Measurements from ENCODE around the gene PKN1.
"Not testable (repeated sequence)": the region's sequence is repeated elsewhere in the genome, so short reads cannot be mapped to it uniquely, and the experiment has no call there.

DNA sequence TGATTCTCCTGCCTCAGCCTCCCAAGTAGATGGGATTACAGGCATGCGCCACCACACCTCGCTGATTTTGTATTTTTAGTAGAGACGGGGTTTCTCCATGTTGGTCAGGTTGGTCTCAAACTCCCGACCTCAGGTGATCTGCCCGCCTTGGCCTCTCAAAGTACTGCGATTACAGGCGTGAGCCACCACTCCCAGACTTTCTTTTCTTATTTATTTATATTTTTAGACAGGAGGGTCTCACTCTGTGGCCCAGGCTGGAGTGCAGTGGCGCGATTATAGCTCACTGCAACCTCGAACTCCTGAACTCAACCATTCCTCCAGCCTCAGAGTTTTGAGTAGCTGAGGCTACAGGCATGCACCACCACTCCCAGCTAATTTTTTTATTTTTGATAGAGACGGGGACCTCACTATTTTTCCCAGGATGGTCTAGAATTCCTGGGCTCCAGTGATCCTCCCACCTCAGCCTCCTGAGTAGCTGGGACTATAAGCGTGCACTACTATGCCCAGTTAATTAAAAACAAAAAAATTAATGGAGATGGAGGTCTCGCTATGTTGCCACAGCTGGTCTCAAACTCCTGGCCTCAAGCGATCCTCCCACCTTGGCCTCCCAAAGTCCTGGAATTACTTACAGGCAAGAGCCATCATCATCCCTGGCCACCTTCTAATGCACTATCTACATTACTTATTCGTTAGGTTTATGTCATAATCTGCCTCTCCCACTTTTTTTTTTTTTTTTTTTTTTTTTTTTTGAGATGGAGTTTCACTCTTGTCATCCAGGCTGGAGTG lies 29.8 kb upstream of the PKN1 start:
- TF ChIP-seq, protein P1, sequence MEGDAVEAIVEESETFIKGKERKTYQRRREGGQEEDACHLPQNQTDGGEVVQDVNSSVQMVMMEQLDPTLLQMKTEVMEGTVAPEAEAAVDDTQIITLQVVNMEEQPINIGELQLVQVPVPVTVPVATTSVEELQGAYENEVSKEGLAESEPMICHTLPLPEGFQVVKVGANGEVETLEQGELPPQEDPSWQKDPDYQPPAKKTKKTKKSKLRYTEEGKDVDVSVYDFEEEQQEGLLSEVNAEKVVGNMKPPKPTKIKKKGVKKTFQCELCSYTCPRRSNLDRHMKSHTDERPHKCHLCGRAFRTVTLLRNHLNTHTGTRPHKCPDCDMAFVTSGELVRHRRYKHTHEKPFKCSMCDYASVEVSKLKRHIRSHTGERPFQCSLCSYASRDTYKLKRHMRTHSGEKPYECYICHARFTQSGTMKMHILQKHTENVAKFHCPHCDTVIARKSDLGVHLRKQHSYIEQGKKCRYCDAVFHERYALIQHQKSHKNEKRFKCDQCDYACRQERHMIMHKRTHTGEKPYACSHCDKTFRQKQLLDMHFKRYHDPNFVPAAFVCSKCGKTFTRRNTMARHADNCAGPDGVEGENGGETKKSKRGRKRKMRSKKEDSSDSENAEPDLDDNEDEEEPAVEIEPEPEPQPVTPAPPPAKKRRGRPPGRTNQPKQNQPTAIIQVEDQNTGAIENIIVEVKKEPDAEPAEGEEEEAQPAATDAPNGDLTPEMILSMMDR (IDR thresholded peaks at IDR 0.05) = not testable (repeated sequence)
- TF ChIP-seq POLR2A (IDR thresholded peaks at IDR 0.05) = not testable (repeated sequence)

All from uterus (tissue), 2 donors.